ENCODE measurements around the gene AUP1.

DNA sequence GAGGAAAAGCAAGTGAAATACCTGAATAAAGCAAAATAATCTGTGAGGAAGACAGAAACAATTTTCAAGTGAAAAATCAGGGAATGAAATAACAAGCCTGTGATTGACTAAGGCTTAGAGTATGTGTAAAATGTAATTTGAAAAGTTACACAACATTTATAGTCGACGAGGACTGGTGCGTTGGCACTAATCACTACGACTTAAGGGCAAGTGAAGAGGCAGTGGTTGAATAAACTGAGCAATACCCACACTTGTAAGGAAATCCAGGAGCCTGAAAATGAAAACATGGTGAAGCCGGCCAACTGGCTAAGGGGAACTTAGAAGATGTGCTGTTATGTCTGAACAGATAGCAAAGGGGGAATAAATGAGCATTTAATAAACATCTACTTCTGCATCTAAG lies 38.4 kb upstream of the AUP1 start:
- TF ChIP-seq, protein P1, sequence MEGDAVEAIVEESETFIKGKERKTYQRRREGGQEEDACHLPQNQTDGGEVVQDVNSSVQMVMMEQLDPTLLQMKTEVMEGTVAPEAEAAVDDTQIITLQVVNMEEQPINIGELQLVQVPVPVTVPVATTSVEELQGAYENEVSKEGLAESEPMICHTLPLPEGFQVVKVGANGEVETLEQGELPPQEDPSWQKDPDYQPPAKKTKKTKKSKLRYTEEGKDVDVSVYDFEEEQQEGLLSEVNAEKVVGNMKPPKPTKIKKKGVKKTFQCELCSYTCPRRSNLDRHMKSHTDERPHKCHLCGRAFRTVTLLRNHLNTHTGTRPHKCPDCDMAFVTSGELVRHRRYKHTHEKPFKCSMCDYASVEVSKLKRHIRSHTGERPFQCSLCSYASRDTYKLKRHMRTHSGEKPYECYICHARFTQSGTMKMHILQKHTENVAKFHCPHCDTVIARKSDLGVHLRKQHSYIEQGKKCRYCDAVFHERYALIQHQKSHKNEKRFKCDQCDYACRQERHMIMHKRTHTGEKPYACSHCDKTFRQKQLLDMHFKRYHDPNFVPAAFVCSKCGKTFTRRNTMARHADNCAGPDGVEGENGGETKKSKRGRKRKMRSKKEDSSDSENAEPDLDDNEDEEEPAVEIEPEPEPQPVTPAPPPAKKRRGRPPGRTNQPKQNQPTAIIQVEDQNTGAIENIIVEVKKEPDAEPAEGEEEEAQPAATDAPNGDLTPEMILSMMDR (IDR thresholded peaks at IDR 0.05), result no peak
- no peak for TF ChIP-seq POLR2A (IDR thresholded peaks at IDR 0.05)
- TF ChIP-seq POLR2AphosphoS5 (IDR thresholded peaks at IDR 0.05), result no peak
- no peak for TF ChIP-seq EP300 (IDR thresholded peaks at IDR 0.05)

Measured in gastroesophageal sphincter (tissue), 3 donors.